ENCODE data around the gene DGKA.
"Not testable (repeated sequence)": the region's sequence is repeated elsewhere in the genome, so short reads cannot be mapped to it uniquely, and the experiment has no call there.

The DGKA gene

GRCh38 chr12:55969356-55969755 lies 38.4 kb downstream of the DGKA start:
- DNase-seq: no peak

GRCh38 chr12:55970775-55971174 lies 39.8 kb downstream of the DGKA start:
- DNase-seq: peak; percentile 10

- DNase-seq: peak; percentile 65
Observed at GRCh38 chr12:55972042-55972441, 41.1 kb downstream of the DGKA start.

- no peak for DNase-seq
Observed at GRCh38 chr12:55972456-55972855, 41.5 kb downstream of the DGKA start.

- DNase-seq: no peak
Observed at GRCh38 chr12:55972911-55973598, 42.1 kb downstream of the DGKA start.

GRCh38 chr12:55973599-55974307 lies 42.8 kb downstream of the DGKA start, which contains the start of gene RAB5B:
Gene RAB5B, plus strand, starts transcription at chr12:55974078. Its CDS starts 12,883 bp downstream, at chr12:55986961.
- peak; percentile 100 for DNase-seq

- peak; percentile 25 for DNase-seq
Observed at GRCh38 chr12:55974308-55974730, 43.4 kb downstream of the DGKA start.

- DNase-seq: no peak
Observed at GRCh38 chr12:55978393-55978792, 47.4 kb downstream of the DGKA start.

GRCh38 chr12:55979069-55979468 lies 48.1 kb downstream of the DGKA start:
- no peak for DNase-seq

- DNase-seq: not testable (repeated sequence)
Observed at GRCh38 chr12:55981882-55982281, 50.9 kb downstream of the DGKA start.

- no peak for DNase-seq
Observed at GRCh38 chr12:55982319-55982936, 51.5 kb downstream of the DGKA start.

GRCh38 chr12:55983232-55983842 lies 52.4 kb downstream of the DGKA start:
- no peak for DNase-seq

GRCh38 chr12:55984861-55985260 lies 53.9 kb downstream of the DGKA start:
- DNase-seq: no peak

- DNase-seq: no peak
Observed at GRCh38 chr12:55985341-55985740, 54.4 kb downstream of the DGKA start.

- not testable (repeated sequence) for DNase-seq
Observed at GRCh38 chr12:55985976-55986375, 55.0 kb downstream of the DGKA start.

- DNase-seq: no peak
Observed at GRCh38 chr12:55991110-55991509, 60.1 kb downstream of the DGKA start.

- no peak for DNase-seq
Observed at GRCh38 chr12:55993230-55993853, 62.4 kb downstream of the DGKA start.

- no peak for DNase-seq
Observed at GRCh38 chr12:55995366-55995765, 64.4 kb downstream of the DGKA start.

- DNase-seq: peak; percentile 61
Observed at GRCh38 chr12:55996201-55996714, 65.3 kb downstream of the DGKA start.

GRCh38 chr12:55996715-55997534 lies 66.0 kb downstream of the DGKA start, which contains the start of gene SUOX:
Gene SUOX, plus strand, starts transcription at chr12:55997276. Its CDS starts 4,946 bp downstream, at chr12:56002222.
- peak; percentile 91 for DNase-seq

GRCh38 chr12:55997535-55997859 lies 66.5 kb downstream of the DGKA start:
- DNase-seq: no peak

GRCh38 chr12:55999522-55999921 lies 68.6 kb downstream of the DGKA start:
- not testable (repeated sequence) for DNase-seq

Measured in fibroblast of skin of right quadriceps (primary cell).